HepG2 (cell line): ENCODE measurements around the gene TBX10. TPM values are rescaled to one million over a fixed set of nuclear protein-coding genes. Genes with fewer than 3 reads are reported as not detected.

Experiments used
- CC2D1A ChIP-seq: sonication (generic); formaldehyde crosslinking; IDR thresholded peaks from 2 replicates; pipeline ENCODE4 v1.8.1; 2023; ENCODE audit warnings: mild to moderate bottlenecking, missing genetic modification reagents
- HNRNPLL ChIP-seq: fragments of 200-400 bp; formaldehyde crosslinking; IDR thresholded peaks from 2 replicates; pipeline ENCODE4 v1.6.1; 2017; ENCODE audit warnings: mild to moderate bottlenecking, low read depth, low read length; ENCODE audit not compliant: poor library complexity, severe bottlenecking
- HOXA5 ChIP-seq: sonication (generic); formaldehyde crosslinking; IDR thresholded peaks from 2 replicates; pipeline ENCODE4 v1.4.0; 2020; ENCODE audit warnings: missing genetic modification reagents
- JUNB ChIP-seq: sonication (generic); formaldehyde crosslinking; IDR thresholded peaks from 2 replicates; pipeline ENCODE4 v1.8.0; 2022; ENCODE audit warnings: missing genetic modification reagents, mild to moderate bottlenecking, borderline replicate concordance
- KAT7 ChIP-seq: IDR thresholded peaks from 2 replicates; pipeline ENCODE4 v1.6.1; 2018; ENCODE audit warnings: borderline replicate concordance, missing compliant biosample characterization
- KDM6A ChIP-seq: IDR thresholded peaks from 2 replicates; pipeline ENCODE4 v1.6.1; 2016; ENCODE audit warnings: low read depth
- KMT2A ChIP-seq: sonication (generic); formaldehyde crosslinking; IDR thresholded peaks from 2 replicates; pipeline ENCODE4 v1.4.0; 2020; ENCODE audit warnings: missing genetic modification reagents
- MTF2 ChIP-seq: sonication (generic); formaldehyde crosslinking; IDR thresholded peaks from 2 replicates; pipeline ENCODE4 v1.5.0; 2020; ENCODE audit warnings: missing genetic modification reagents, borderline replicate concordance
- PHF8 ChIP-seq: sonication (generic); formaldehyde crosslinking; IDR thresholded peaks from 2 replicates; pipeline ENCODE4 v1.5.0; 2020; ENCODE audit warnings: missing genetic modification reagents
- REL ChIP-seq: sonication (generic); formaldehyde crosslinking; conservative IDR thresholded peaks from 2 replicates; pipeline ENCODE4 v1.8.0; 2022; ENCODE audit warnings: mild to moderate bottlenecking, missing genetic modification reagents, moderate library complexity
- TBX3 ChIP-seq: fragments of 450-650 bp; IDR thresholded peaks from 2 replicates; pipeline ENCODE4 v1.6.1; 2017; ENCODE audit warnings: antibody characterized with exemption, mild to moderate bottlenecking, inconsistent platforms, borderline replicate concordance
- TCF12 ChIP-seq, 2 experiments: fragments of 450-650 bp in 1 of 2; sonication (generic) in 1 of 2; formaldehyde crosslinking in 1 of 2; IDR thresholded peaks; 2 replicates each; pipeline versions ENCODE4 v1.6.1 to v1.8.0; 2017 to 2022; ENCODE audit warnings: antibody characterized with exemption in 1 of 2, mild to moderate bottlenecking in 1 of 2, missing genetic modification reagents in 1 of 2, moderate library complexity in 1 of 2
- TRIM24 ChIP-seq: sonication (generic); formaldehyde crosslinking; IDR thresholded peaks from 2 replicates; pipeline ENCODE4 v1.8.0; 2022; ENCODE audit warnings: mild to moderate bottlenecking, missing genetic modification reagents
- XBP1 ChIP-seq: sonication (generic); formaldehyde crosslinking; IDR thresholded peaks from 2 replicates; pipeline ENCODE4 v1.5.0; 2020; ENCODE audit warnings: missing genetic modification reagents
- ZBTB38 ChIP-seq: sonication (generic); formaldehyde crosslinking; IDR thresholded peaks from 2 replicates; pipeline ENCODE4 v1.5.1; 2020; ENCODE audit warnings: mild to moderate bottlenecking, missing genetic modification reagents
- ZNF256 ChIP-seq: sonication (generic); formaldehyde crosslinking; conservative IDR thresholded peaks from 2 replicates; pipeline ENCODE4 v1.4.0; 2020; ENCODE audit warnings: missing genetic modification reagents
- ZNF605 ChIP-seq: sonication (generic); formaldehyde crosslinking; IDR thresholded peaks from 2 replicates; pipeline ENCODE4 v1.8.0; 2022; ENCODE audit warnings: mild to moderate bottlenecking, missing genetic modification reagents
- ZNF7 ChIP-seq: IDR thresholded peaks from 2 replicates; pipeline ENCODE4 v1.6.1; 2016; ENCODE audit warnings: missing biosample characterization, missing genetic modification reagents
- polyA plus RNA-seq, 8 experiments: library from polyadenylated mRNA; depleted of rRNA in 3 of 8; stranded (reverse) in 7 of 8; unstranded in 1 of 8; fragments of >200 nt; fragmentation: Illumina TruSeq in 4 of 8; extraction: Trizol in 4 of 8; gene quantifications; 2 replicates each; pipeline versions ENCODE4 v1.2.1 to v1.2.3, GENCODE V29; 2011 to 2016; ENCODE audit warnings: low read depth in 4 of 8, missing spikeins in 1 of 8, mixed read lengths in 1 of 8; ENCODE audit not compliant: insufficient read depth in 1 of 8
- total RNA-seq, 5 experiments: library from RNA; depleted of rRNA; stranded (reverse); fragments of >200 nt; fragmentation: Illumina TruSeq; extraction: Trizol; gene quantifications; 2 replicates each; pipeline ENCODE4 v1.2.3, GENCODE V29; 2016; ENCODE audit warnings: low read depth in 1 of 5
- TF ChIP-seq, protein P1 (sequence below), 2 experiments: sonication (generic) in 1 of 2; formaldehyde crosslinking in 1 of 2; IDR thresholded peaks; 2 replicates each; pipeline versions ENCODE4 v1.4.0 to v1.6.1; 2016 to 2020; ENCODE audit warnings: borderline replicate concordance in 1 of 2, low read depth in 1 of 2, mild to moderate bottlenecking in 1 of 2, missing genetic modification reagents in 1 of 2
- TF ChIP-seq, protein P2 (sequence below), 2 experiments: sonication (generic) in 1 of 2; formaldehyde crosslinking in 1 of 2; IDR thresholded peaks; 2 replicates each; pipeline versions ENCODE4 v1.4.0 to v1.6.1; 2018 to 2020; ENCODE audit warnings: missing genetic modification reagents in 2 of 2, borderline replicate concordance in 1 of 2, low read depth in 1 of 2, mild to moderate bottlenecking in 1 of 2, missing biosample characterization in 1 of 2
- TF ChIP-seq, protein P3 (sequence below): sonication (generic); formaldehyde crosslinking; IDR thresholded peaks from 2 replicates; pipeline ENCODE4 v1.4.0; 2020; ENCODE audit warnings: mild to moderate bottlenecking, missing genetic modification reagents
- TF ChIP-seq, protein P4 (sequence below), 2 experiments: fragments of 450-650 bp in 1 of 2; sonication (generic) in 1 of 2; formaldehyde crosslinking; IDR thresholded peaks; 2 replicates each; pipeline versions ENCODE4 v1.5.0 to v1.8.0; 2020 to 2022; ENCODE audit warnings: mild to moderate bottlenecking in 1 of 2, missing genetic modification reagents in 1 of 2

Gene TBX10
- total and polyA plus RNA-seq, 2 of the 13 experiments (the other 11 are each of a cell fraction or from before 2014, with no cell fraction given) = 0.27 to 1.7 TPM

DNA sequence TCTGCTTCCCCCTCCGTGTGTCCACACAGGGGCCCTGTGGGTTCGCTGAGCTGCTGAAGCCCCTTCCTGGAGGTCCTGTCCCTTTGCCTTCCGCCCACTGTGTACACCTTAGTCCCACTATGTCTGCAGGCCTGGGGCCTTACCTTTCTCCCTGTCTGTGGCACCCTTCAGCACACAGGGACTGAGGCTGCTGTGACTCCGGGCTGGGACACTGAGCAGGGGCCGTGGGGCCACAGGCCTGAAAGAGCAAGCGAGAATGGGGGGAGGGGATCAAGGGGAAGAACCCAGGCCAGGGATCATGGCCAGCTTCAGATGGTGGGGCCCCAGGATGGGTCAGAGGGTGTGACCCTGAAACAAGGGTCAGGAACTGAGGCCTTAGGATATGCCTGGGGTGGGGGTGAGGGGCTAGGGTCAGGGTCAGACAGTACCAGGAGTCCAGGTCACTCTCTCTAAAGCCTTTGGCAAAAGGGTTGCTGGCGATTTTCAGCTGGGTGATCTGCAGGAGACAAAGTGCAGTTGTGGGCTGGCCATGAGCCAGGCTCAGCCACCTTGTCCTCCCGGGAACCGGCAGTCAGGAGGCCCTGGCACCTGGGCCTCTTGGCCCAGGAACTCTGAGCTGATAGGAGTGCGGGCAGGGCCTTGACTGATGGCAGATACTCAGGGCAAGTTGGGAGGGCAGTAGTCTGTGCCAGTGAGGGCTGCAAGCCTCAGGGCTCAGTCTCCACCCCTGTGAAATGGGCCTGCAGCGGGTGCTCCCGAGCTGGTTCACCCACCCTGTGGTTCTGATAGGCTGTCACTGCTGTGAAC, 7.2 kb downstream of the TBX10 start (continued):
- no peak for TF ChIP-seq TBX3
- no peak for TF ChIP-seq HNRNPLL
- no peak for TF ChIP-seq JUNB
- TF ChIP-seq, protein P1, sequence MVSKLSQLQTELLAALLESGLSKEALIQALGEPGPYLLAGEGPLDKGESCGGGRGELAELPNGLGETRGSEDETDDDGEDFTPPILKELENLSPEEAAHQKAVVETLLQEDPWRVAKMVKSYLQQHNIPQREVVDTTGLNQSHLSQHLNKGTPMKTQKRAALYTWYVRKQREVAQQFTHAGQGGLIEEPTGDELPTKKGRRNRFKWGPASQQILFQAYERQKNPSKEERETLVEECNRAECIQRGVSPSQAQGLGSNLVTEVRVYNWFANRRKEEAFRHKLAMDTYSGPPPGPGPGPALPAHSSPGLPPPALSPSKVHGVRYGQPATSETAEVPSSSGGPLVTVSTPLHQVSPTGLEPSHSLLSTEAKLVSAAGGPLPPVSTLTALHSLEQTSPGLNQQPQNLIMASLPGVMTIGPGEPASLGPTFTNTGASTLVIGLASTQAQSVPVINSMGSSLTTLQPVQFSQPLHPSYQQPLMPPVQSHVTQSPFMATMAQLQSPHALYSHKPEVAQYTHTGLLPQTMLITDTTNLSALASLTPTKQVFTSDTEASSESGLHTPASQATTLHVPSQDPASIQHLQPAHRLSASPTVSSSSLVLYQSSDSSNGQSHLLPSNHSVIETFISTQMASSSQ (IDR thresholded peaks at IDR 0.05; ENCODE audit: low read depth) = no peak
- TF ChIP-seq, protein P1 (CRISPR knock-in tag; IDR thresholded peaks at IDR 0.05; ENCODE audit: borderline replicate concordance) = peak; percentile 17; the same call in 1 of the 2 replicates
- no peak for TF ChIP-seq HOXA5 (CRISPR knock-in tag)
- TF ChIP-seq, protein P2, sequence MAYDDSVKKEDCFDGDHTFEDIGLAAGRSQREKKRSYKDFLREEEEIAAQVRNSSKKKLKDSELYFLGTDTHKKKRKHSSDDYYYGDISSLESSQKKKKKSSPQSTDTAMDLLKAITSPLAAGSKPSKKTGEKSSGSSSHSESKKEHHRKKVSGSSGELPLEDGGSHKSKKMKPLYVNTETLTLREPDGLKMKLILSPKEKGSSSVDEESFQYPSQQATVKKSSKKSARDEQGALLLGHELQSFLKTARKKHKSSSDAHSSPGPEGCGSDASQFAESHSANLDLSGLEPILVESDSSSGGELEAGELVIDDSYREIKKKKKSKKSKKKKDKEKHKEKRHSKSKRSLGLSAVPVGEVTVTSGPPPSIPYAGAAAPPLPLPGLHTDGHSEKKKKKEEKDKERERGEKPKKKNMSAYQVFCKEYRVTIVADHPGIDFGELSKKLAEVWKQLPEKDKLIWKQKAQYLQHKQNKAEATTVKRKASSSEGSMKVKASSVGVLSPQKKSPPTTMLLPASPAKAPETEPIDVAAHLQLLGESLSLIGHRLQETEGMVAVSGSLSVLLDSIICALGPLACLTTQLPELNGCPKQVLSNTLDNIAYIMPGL (CRISPR knock-in tag; IDR thresholded peaks at IDR 0.05; ENCODE audit: borderline replicate concordance in 1 of 2, low read depth in 1 of 2) = peak in 1 of 2 experiments; percentile 70; a peak in 2 of 4 replicates
- TF ChIP-seq, protein P3, sequence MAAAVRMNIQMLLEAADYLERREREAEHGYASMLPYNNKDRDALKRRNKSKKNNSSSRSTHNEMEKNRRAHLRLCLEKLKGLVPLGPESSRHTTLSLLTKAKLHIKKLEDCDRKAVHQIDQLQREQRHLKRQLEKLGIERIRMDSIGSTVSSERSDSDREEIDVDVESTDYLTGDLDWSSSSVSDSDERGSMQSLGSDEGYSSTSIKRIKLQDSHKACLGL = no peak
- no peak; the same call in 1 of the 2 replicates for TF ChIP-seq KAT7 (CRISPR knock-in tag)
- TF ChIP-seq KDM6A = peak; percentile 45
- TF ChIP-seq XBP1 (CRISPR knock-in tag) = no peak
- no peak for TF ChIP-seq TCF12 (IDR thresholded peaks at IDR 0.05)
- TF ChIP-seq TCF12 (CRISPR knock-in tag; IDR thresholded peaks at IDR 0.05) = no peak
- TF ChIP-seq MTF2 (CRISPR knock-in tag) = no peak; the same call in 1 of the 2 replicates
- TF ChIP-seq TRIM24 = no peak
- no peak for TF ChIP-seq ZNF7 (CRISPR knock-in tag)
- no peak for TF ChIP-seq REL (CRISPR knock-in tag)
- peak; percentile 70; the same call in 1 of the 2 replicates for TF ChIP-seq ZNF605
- TF ChIP-seq ZBTB38 = no peak
- peak; percentile 51; the same call in 1 of the 2 replicates for TF ChIP-seq PHF8 (CRISPR knock-in tag)
- TF ChIP-seq ZNF256 = no peak
- TF ChIP-seq, protein P4, sequence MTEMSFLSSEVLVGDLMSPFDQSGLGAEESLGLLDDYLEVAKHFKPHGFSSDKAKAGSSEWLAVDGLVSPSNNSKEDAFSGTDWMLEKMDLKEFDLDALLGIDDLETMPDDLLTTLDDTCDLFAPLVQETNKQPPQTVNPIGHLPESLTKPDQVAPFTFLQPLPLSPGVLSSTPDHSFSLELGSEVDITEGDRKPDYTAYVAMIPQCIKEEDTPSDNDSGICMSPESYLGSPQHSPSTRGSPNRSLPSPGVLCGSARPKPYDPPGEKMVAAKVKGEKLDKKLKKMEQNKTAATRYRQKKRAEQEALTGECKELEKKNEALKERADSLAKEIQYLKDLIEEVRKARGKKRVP (CRISPR knock-in tag; IDR thresholded peaks at IDR 0.05) = no peak
- no peak for TF ChIP-seq KMT2A
- no peak for TF ChIP-seq CC2D1A (CRISPR knock-in tag)
